WERI-Rb-1 (cell line): ENCODE data around the gene PLK3.
"Not testable (repeated sequence)": the region's sequence is repeated elsewhere in the genome, so short reads cannot be mapped to it uniquely, and the experiment has no call there.

Source experiments
- DNase-seq: peaks from one replicate; pipeline ENCODE4 v3.0.0-alpha.2; 2020
- H3K27ac ChIP-seq: fragments of 250-450 bp; sonication (Bioruptor Pico); 2 replicates; pipeline ENCODE4 v1.5.1; 2020; ENCODE audit warnings: mild to moderate bottlenecking, moderate library complexity
- H3K27me3 ChIP-seq: fragments of 250-450 bp; sonication (Bioruptor Pico); 2 replicates; pipeline ENCODE4 v1.5.1; 2021; ENCODE audit warnings: mild to moderate bottlenecking, low read depth, moderate library complexity; ENCODE audit not compliant: insufficient read depth, severe bottlenecking
- H3K36me3 ChIP-seq: fragments of 250-450 bp; sonication (Bioruptor Pico); 2 replicates; pipeline ENCODE4 v1.5.1; 2020; ENCODE audit warnings: mild to moderate bottlenecking, moderate library complexity
- H3K4me3 ChIP-seq: 2 replicates; pipeline ENCODE4 v1.5.1; 2011; ENCODE audit warnings: low read depth, mild to moderate bottlenecking, control low read depth, low read length
- H3K9me3 ChIP-seq: fragments of 250-450 bp; sonication (Bioruptor Pico); 2 replicates; pipeline ENCODE4 v1.5.1; 2021; ENCODE audit warnings: mild to moderate bottlenecking, moderate library complexity; ENCODE audit not compliant: severe bottlenecking
- TF ChIP-seq, protein P1 (sequence below): IDR thresholded peaks from 2 replicates; pipeline ENCODE4 v1.5.1; 2011; ENCODE audit warnings: low read depth, mild to moderate bottlenecking, control low read depth, inconsistent platforms, low read length

PLK3 gene

DNA sequence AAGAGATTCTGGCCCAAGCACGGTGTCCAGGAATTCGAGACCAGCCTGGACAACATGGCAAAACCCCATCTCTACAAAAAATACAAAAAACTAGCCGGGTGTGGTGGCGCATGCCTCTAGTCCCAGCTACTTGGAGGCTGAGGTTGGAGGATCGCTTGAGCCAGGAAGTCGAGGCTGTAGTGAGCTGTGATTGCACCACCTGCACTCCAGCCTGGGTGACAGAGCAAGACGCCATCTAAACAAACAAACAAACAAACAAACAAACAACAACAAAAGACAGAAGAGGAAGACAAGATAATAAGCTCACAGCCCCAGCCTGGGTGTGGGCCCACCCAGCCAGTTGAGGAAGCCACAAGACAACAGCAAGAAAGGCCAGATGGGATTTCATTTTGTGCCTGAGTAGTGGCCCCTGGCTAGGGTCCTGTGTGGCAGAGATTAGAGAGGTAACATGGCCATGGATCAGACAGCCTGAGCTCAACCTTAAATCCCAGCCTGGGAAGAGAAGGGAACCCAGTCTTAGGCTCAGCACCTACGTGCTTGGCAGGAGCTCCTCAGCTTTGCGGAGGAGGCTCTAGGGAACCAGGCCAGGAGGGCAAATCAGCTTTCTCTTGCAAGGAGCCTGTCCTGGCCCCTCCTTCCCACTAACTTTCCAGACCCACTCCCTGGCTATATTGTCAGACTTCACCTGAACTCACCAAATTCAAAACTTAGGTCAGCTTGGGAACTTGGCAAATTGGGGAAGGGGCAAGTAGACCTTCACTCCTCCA is 7.3 kb upstream of the PLK3 start:
- H3K9me3 ChIP-seq: no peaks in the 10 kb centered on the region
- no peaks in the 10 kb centered on the region for H3K27me3 ChIP-seq
- DNase-seq: peak; percentile 61
- TF ChIP-seq, protein P1, sequence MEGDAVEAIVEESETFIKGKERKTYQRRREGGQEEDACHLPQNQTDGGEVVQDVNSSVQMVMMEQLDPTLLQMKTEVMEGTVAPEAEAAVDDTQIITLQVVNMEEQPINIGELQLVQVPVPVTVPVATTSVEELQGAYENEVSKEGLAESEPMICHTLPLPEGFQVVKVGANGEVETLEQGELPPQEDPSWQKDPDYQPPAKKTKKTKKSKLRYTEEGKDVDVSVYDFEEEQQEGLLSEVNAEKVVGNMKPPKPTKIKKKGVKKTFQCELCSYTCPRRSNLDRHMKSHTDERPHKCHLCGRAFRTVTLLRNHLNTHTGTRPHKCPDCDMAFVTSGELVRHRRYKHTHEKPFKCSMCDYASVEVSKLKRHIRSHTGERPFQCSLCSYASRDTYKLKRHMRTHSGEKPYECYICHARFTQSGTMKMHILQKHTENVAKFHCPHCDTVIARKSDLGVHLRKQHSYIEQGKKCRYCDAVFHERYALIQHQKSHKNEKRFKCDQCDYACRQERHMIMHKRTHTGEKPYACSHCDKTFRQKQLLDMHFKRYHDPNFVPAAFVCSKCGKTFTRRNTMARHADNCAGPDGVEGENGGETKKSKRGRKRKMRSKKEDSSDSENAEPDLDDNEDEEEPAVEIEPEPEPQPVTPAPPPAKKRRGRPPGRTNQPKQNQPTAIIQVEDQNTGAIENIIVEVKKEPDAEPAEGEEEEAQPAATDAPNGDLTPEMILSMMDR: no peak
- H3K27ac ChIP-seq: peak overlapping the region; percentile 34
- H3K4me3 ChIP-seq: no peak overlapping the region
- no peaks in the 10 kb centered on the region for H3K36me3 ChIP-seq

DNA sequence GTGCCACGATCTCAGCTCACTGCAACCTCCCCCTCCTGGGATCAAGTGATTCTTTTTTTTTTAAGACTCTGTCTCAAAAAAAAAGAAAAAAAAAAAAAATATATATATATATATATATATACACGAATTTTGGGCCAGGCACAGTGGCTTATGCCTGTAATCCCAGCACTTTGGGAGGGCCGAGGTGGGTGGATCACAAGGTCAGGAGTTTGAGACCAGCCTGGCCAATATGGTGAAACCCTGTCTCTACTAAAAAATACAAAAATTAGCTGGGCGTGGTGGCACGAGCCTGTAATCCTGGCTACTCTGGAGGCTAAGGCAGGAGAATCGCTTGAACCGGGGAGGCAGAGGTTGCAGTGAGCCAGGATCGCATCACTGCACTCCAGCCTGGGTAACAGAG is 2.3 kb upstream of the PLK3 start:
- not testable (repeated sequence) for H3K27me3 ChIP-seq, DNase-seq, H3K9me3 ChIP-seq, H3K27ac ChIP-seq, H3K4me3 ChIP-seq
- peaks cover 11% of the 10 kb centered on the region for H3K36me3 ChIP-seq

DNA sequence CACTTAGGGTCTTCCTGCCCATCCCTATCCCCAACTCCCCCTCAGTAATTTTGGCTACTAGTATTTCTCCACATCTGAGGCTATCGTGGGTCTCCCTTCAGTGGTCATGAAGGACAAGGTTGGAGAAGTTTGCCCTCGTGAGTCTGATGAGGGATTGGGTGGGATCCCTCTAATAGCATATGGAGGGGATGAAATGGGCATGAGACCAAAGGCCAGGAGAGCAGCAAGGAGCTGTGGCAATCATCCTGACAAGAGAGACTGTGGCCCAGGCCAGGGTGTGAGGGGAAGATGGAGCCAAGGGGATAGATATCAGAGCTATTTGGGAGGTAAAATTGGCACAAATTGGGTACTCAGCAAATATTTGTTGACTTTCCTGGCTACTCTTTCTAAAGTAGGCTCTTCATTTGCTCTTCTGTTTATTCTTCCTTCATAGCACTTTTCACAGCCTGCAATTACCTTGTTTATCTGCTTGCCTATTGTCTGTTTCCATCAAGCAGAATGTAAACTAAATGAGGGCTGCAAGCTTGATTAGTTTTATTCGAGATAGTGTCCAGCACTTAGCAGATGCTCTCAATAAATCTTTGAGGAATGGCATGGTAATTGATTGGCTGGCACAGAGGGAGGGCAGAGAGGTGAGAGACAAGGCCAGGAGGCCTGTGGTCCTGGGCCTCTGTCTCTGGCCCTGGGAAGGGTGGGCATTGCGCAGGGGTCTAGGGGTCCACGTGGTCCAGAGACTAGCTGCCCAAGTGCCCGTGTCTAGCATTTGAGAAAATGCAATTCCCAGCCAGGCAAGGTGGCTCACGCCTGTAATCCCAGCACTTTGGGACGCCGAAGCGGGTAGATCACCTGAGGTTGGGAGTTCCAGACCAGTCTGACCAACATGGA is 1.5 kb upstream of the PLK3 start:
- H3K36me3 ChIP-seq: peaks cover 20% of the 10 kb centered on the region
- TF ChIP-seq, protein P1: no peak
- H3K27me3 ChIP-seq: no peaks in the 10 kb centered on the region
- no peak for DNase-seq
- peak overlapping the region; percentile 97 for H3K27ac ChIP-seq
- H3K9me3 ChIP-seq: no peaks in the 10 kb centered on the region
- no peak overlapping the region for H3K4me3 ChIP-seq

DNA sequence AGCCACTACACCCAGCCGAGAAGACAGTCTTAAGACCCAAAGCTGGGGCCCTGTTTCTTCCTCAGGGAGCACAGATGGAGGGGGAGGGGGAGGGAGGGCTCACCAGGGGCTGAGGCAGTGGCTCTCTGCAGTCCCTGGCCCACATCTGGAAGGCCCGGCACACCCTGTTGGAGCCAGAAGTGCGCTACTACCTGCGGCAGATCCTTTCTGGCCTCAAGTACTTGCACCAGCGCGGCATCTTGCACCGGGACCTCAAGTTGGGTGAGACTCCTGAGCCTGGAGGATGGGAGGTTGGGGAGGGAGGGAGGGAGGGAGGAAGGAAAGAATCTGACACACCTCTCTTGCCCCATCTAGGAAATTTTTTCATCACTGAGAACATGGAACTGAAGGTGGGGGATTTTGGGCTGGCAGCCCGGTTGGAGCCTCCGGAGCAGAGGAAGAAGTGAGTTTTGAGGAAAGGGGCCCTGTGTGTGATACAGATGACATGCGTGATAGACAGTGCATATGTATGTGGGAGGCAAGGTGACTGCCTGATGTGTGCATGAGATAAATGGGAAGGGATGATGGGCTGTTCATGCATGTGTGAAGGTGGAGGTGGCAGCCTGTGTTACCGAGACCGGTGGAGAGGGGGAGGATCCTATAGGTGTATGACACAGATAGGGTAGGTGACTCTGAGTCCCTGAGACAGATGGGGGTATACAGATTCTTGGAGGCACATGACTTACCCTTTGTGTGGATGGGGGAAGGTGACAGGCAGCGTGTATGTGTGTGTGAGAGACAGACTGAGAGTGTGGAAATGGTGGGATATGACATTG is 1.5 kb downstream of the PLK3 start:
- Histone ChIP-seq H3K27ac (peak overlapping the region; percentile 72), H3K36me3 (peaks cover 47% of the 10 kb centered on the region), H3K27me3 (no peaks in the 10 kb centered on the region), H3K4me3 (peak overlapping the region; percentile 14; the same call in 1 of the 2 replicates), H3K9me3 (no peaks in the 10 kb centered on the region)
- peak; percentile 60 for DNase-seq
- TF ChIP-seq, protein P1: no peak

DNA sequence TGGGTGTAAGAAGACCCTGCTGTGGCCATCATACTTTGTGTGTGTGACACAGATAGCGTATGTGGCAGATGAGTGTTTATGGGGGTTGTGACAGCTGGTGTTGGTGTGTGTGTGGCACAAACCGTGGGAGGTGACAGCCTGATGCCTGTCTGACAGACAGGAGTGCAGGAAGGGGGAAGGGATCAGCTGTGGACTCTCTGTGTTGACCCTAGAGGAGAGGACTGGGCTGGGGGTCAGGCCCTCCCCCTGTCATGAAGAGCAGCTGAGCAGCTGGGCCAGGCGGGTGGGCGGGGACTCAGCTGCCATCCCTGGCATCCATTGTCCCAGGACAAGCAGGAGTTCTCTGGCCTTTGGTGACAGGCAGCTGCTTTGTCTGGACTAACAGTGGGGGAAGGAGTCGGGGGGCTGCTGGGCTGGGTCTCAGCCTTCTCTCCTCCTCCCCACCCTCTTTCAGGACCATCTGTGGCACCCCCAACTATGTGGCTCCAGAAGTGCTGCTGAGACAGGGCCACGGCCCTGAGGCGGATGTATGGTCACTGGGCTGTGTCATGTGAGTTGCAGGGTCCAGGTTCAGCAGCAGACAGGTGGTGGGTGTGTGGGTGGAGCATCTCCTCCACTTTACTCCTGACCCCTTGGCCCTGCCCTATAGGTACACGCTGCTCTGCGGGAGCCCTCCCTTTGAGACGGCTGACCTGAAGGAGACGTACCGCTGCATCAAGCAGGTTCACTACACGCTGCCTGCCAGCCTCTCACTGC is 2.3 kb downstream of the PLK3 start:
- peak overlapping the region; percentile 72 for H3K27ac ChIP-seq
- no peaks in the 10 kb centered on the region for H3K27me3 ChIP-seq
- no peak overlapping the region for H3K4me3 ChIP-seq
- TF ChIP-seq, protein P1: no peak
- peaks cover 53% of the 10 kb centered on the region for H3K36me3 ChIP-seq
- DNase-seq: peak; percentile 50
- H3K9me3 ChIP-seq: no peaks in the 10 kb centered on the region
